ENCODE data around the gene INSC. TPM values are rescaled to one million over a fixed set of nuclear protein-coding genes. Genes with fewer than 3 reads are reported as not detected.

INSC gene
- total and polyA plus RNA-seq, 2 of the 8 experiments (the other 6 are each of a cell fraction or from before 2014, with no cell fraction given): 0.58 to 0.59 TPM

- no peak for TF ChIP-seq KDM4A (IDR thresholded peaks at IDR 0.05; ENCODE audit: low read depth, low read length, severe bottlenecking)
These were observed 93.9 kb downstream of the INSC start (continued) for GRCh38 chr11:15208378-15209222.
